Measurements from ENCODE around the gene STK24.
"Not testable (repeated sequence)": the region's sequence is repeated elsewhere in the genome, so short reads cannot be mapped to it uniquely, and the experiment has no call there.

DNA sequence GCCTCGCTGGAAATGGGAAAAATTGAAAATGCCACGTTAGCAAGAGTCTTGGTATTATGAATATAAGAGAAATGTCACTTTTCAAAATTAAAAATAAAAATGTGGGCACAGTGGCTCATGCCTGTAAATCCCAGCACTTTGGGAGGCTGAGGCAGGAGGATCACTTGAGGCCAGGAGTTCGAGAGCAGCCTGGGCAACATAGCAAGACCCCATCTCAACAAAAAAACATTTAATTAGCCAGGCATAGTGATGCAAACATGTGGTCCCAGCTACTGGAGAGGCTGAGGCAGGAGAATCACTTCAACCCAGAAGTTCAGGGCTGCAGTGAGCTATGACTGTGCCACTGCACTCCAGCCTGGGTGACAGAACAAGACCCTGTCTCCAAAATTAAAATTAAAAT is 163.6 kb downstream of the STK24 start:
- not testable (repeated sequence) for TF ChIP-seq POLR2AphosphoS5 (IDR thresholded peaks at IDR 0.05; ENCODE audit: low read depth, low read length); POLR2A (IDR thresholded peaks at IDR 0.05; ENCODE audit: low read depth, low read length); TAF1 (IDR thresholded peaks at IDR 0.05; ENCODE audit: borderline replicate concordance, low read depth, low read length)

Data from GM12892 (cell line).